Measurements from ENCODE around the gene LTF. TPM values are rescaled to one million over a fixed set of nuclear protein-coding genes. Genes with fewer than 3 reads are reported as not detected.

Gene LTF
- total and polyA plus RNA-seq, 10 of the 15 experiments (the other 5 are each of a cell fraction or from before 2014, with no cell fraction given): 0.03 to 0.31 TPM; not detected in 8

DNA sequence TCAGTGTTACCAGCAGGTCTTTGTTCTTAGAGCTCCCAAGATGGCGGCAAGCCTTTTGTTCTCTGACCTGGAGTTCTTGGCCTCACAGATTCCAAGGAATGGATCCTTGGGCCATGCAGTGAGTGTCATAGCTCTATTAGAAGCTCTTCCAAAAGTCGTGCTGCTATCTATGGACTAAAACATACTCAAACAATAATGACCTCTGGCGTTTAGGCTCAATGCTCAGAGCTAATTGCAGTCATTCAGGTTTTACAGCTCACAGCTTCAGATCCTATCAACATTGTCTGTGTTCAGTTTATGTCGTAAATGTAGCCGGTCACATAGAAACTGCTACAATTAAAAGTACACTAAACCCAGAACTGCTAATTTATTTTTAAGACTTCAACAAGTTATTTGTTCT is 35.5 kb downstream of the LTF start:
- no TSS peak for BruUV-seq (replicated peaks)
- 47% methylated on average over 5 of the region's 5 CpGs for WGBS (ENCODE audit: insufficient coverage, insufficient replicate concordance, low lambda C conversion rate, missing lambda C conversion rate)
- H3K4me1 ChIP-seq (ENCODE audit: control insufficient read depth, insufficient read depth, low read length): no peaks in the 10 kb centered on the region
- H3K36me3 ChIP-seq (ENCODE audit: control insufficient read depth in 2 of 2, insufficient read depth in 2 of 2, low read length in 1 of 2): no peaks in the 10 kb centered on the region
- ATAC-seq (no peak), FAIRE-seq (no peak), DNase-seq (ENCODE audit: low read depth, low spot score) (no peak)
- ChIA-PET RAD21 (ENCODE audit: unreplicated experiment) (interaction anchor here (0.9 to 1.1 kb wide), 3 partner anchors 51 to 57 kb away, joined by 3 read pairs; no protein-coding TSS in a partner anchor), SMC1A (ENCODE audit: uncharacterized antibody, unreplicated experiment) (no interaction called here), CTCF (interaction anchor here (0.8 to 1.1 kb wide), 3 partner anchors 51 to 352 kb away, joined by 3 read pairs; no protein-coding TSS in a partner anchor), POLR2A (no interaction called here)
- H2AFZ ChIP-seq (ENCODE audit: control insufficient read depth, low read depth, low read length): no peak overlapping the region
- no peak overlapping the region for H3K27ac ChIP-seq (ENCODE audit: control insufficient read depth, insufficient read depth)
- no peaks in the 10 kb centered on the region for H4K20me1 ChIP-seq (ENCODE audit: control insufficient read depth, insufficient read depth)
- H3K9me3 ChIP-seq (replicated peaks; ENCODE audit: control insufficient read depth, insufficient read depth, low read length): no peaks in the 10 kb centered on the region; the same call in 2 of the 3 replicates
- no peak overlapping the region for H3K4me2 ChIP-seq (ENCODE audit: control insufficient read depth, insufficient read depth)
- intact Hi-C loops (cut with micrococcal nuclease; ENCODE audit: unreplicated experiment) (no loop called here), in situ Hi-C loops (cut with MboI) (no loop called here)
- no peaks in the 10 kb centered on the region for H3K79me2 ChIP-seq (ENCODE audit: control insufficient read depth, insufficient read depth, low read length)
- H3K27me3 ChIP-seq (replicated peaks in 1 of 2; ENCODE audit: control insufficient read depth in 2 of 2, insufficient read depth in 2 of 2, low read length in 1 of 2): no peaks in the 10 kb centered on the region; a peak in 1 of 4 replicates
- H3K4me3 ChIP-seq: no peak overlapping the region
- H3K9ac ChIP-seq (ENCODE audit: control insufficient read depth, insufficient read depth, low read length): no peak overlapping the region
- TF ChIP-seq, protein P1, sequence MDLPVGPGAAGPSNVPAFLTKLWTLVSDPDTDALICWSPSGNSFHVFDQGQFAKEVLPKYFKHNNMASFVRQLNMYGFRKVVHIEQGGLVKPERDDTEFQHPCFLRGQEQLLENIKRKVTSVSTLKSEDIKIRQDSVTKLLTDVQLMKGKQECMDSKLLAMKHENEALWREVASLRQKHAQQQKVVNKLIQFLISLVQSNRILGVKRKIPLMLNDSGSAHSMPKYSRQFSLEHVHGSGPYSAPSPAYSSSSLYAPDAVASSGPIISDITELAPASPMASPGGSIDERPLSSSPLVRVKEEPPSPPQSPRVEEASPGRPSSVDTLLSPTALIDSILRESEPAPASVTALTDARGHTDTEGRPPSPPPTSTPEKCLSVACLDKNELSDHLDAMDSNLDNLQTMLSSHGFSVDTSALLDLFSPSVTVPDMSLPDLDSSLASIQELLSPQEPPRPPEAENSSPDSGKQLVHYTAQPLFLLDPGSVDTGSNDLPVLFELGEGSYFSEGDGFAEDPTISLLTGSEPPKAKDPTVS (IDR thresholded peaks at IDR 0.05; ENCODE audit: low read depth, low read length): no peak
- TF ChIP-seq STAT3 (IDR thresholded peaks at IDR 0.05; ENCODE audit: low read depth, low read length): no peak
- no peak for TF ChIP-seq MYB (IDR thresholded peaks at IDR 0.05; ENCODE audit: borderline replicate concordance, low read depth, low read length)
- TF ChIP-seq, protein P2, sequence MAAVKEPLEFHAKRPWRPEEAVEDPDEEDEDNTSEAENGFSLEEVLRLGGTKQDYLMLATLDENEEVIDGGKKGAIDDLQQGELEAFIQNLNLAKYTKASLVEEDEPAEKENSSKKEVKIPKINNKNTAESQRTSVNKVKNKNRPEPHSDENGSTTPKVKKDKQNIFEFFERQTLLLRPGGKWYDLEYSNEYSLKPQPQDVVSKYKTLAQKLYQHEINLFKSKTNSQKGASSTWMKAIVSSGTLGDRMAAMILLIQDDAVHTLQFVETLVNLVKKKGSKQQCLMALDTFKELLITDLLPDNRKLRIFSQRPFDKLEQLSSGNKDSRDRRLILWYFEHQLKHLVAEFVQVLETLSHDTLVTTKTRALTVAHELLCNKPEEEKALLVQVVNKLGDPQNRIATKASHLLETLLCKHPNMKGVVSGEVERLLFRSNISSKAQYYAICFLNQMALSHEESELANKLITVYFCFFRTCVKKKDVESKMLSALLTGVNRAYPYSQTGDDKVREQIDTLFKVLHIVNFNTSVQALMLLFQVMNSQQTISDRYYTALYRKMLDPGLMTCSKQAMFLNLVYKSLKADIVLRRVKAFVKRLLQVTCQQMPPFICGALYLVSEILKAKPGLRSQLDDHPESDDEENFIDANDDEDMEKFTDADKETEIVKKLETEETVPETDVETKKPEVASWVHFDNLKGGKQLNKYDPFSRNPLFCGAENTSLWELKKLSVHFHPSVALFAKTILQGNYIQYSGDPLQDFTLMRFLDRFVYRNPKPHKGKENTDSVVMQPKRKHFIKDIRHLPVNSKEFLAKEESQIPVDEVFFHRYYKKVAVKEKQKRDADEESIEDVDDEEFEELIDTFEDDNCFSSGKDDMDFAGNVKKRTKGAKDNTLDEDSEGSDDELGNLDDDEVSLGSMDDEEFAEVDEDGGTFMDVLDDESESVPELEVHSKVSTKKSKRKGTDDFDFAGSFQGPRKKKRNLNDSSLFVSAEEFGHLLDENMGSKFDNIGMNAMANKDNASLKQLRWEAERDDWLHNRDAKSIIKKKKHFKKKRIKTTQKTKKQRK (IDR thresholded peaks at IDR 0.05; ENCODE audit: low read depth, low read length): no peak
- TF ChIP-seq SMAD5 (IDR thresholded peaks at IDR 0.05; ENCODE audit: low read depth): no peak
- no peak for TF ChIP-seq STAT1 (conservative IDR thresholded peaks at IDR 0.05)
- TF ChIP-seq, protein P3, sequence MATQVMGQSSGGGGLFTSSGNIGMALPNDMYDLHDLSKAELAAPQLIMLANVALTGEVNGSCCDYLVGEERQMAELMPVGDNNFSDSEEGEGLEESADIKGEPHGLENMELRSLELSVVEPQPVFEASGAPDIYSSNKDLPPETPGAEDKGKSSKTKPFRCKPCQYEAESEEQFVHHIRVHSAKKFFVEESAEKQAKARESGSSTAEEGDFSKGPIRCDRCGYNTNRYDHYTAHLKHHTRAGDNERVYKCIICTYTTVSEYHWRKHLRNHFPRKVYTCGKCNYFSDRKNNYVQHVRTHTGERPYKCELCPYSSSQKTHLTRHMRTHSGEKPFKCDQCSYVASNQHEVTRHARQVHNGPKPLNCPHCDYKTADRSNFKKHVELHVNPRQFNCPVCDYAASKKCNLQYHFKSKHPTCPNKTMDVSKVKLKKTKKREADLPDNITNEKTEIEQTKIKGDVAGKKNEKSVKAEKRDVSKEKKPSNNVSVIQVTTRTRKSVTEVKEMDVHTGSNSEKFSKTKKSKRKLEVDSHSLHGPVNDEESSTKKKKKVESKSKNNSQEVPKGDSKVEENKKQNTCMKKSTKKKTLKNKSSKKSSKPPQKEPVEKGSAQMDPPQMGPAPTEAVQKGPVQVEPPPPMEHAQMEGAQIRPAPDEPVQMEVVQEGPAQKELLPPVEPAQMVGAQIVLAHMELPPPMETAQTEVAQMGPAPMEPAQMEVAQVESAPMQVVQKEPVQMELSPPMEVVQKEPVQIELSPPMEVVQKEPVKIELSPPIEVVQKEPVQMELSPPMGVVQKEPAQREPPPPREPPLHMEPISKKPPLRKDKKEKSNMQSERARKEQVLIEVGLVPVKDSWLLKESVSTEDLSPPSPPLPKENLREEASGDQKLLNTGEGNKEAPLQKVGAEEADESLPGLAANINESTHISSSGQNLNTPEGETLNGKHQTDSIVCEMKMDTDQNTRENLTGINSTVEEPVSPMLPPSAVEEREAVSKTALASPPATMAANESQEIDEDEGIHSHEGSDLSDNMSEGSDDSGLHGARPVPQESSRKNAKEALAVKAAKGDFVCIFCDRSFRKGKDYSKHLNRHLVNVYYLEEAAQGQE (IDR thresholded peaks at IDR 0.05; ENCODE audit: low read depth, low read length): no peak
- no peak for TF ChIP-seq PRDM15 (CRISPR knock-in tag; IDR thresholded peaks at IDR 0.05)

All from GM12878 (cell line).